HCT116 (cell line): Measurements from ENCODE around the gene ASAP2. TPM values are rescaled to one million over a fixed set of nuclear protein-coding genes. Genes with fewer than 3 reads are reported as not detected.

Source experiments
- ATAC-seq: fragments of 200-7000 bp; cut with Tn5 transposase; 2 replicates; pipeline ENCODE4 v1.9.1; 2020; ENCODE audit warnings: mild to moderate bottlenecking, moderate library complexity
- BruUV-seq: library from RNA; stranded (reverse); fragments of 400-500 nt; replicated peaks from 2 replicates; lab custom pipeline; 2021; lab: Mats Ljungman, UMichigan
- CTCF ChIA-PET: fragments of 300-600 bp; sonication (Branson Sonifier 250); formaldehyde crosslinking; loops from one replicate; lab custom pipeline; 2021; ENCODE audit warnings: antibody characterized with exemption; lab: Charles Lee
- POLR2A ChIA-PET: fragments of 300-600, 350-600 bp; sonication (Branson Sonifier 250); formaldehyde crosslinking; loops from one replicate; lab custom pipeline; 2021; ENCODE audit warnings: antibody characterized with exemption; lab: Charles Lee
- RAD21 ChIA-PET, 2 experiments: fragments of 300-600 bp; sonication (Branson Sonifier 250); formaldehyde crosslinking; loops; one replicate each; lab custom pipeline; 2023; ENCODE audit warnings: low total read pairs in 2 of 2; ENCODE audit not compliant: uncharacterized antibody in 2 of 2, unreplicated experiment in 2 of 2, low non-redundant PET in 1 of 2; lab: Charles Lee
- DNase-seq: peaks from one replicate; pipeline ENCODE4 v3.0.0-alpha.2; 2010; ENCODE audit warnings: low read depth, low spot score
- H2AFZ ChIP-seq: fragments of 200-600 bp; shearing (Covaris generic), sonication (generic); 2 replicates; pipeline ENCODE4 v1.6.1; 2017; ENCODE audit warnings: low read depth, mixed run types, mixed read lengths, antibody characterized with exemption, low read length; ENCODE audit not compliant: poor library complexity, severe bottlenecking
- H3K27ac ChIP-seq: 2 replicates; pipeline ENCODE4 v1.5.1; 2012; ENCODE audit warnings: low read depth, low read length
- H3K27me3 ChIP-seq: fragments of 200-600 bp; sonication (generic); 2 replicates; pipeline ENCODE4 v1.6.1; 2016; ENCODE audit warnings: mixed run types, low read length, mixed read lengths; ENCODE audit not compliant: insufficient read depth
- H3K36me3 ChIP-seq, 2 experiments: fragments of 200-500 bp in 1 of 2; fragments of 200-600 bp in 1 of 2; sonication (Bioruptor generic) in 1 of 2; sonication (generic) in 1 of 2; 2 replicates each; pipeline versions ENCODE4 v1.5.1 to v1.6.1; 2014 to 2016; ENCODE audit warnings: low read length in 2 of 2, inconsistent platforms in 1 of 2, mixed read lengths in 1 of 2, mixed run types in 1 of 2; ENCODE audit not compliant: insufficient read depth in 2 of 2, control insufficient read depth in 1 of 2
- H3K4me1 ChIP-seq, 2 experiments: fragments of 200-600 bp in 1 of 2; sonication (generic) in 1 of 2; 2 replicates each; pipeline versions ENCODE4 v1.5.1 to v1.6.1; 2012 to 2017; ENCODE audit warnings: low read length in 2 of 2, inconsistent platforms in 1 of 2, mild to moderate bottlenecking in 1 of 2, mixed read lengths in 1 of 2, mixed run types in 1 of 2, moderate library complexity in 1 of 2; ENCODE audit not compliant: insufficient read depth in 2 of 2, control insufficient read depth in 1 of 2
- H3K4me2 ChIP-seq: fragments of 200-600 bp; sonication (generic); 2 replicates; pipeline ENCODE4 v1.6.1; 2017; ENCODE audit warnings: mixed run types, low read length, mixed read lengths
- H3K4me3 ChIP-seq, 2 experiments: fragments of 200-600 bp in 1 of 2; sonication (generic) in 1 of 2; replicated peaks in 1 of 2; 2 replicates each; pipeline ENCODE4 v1.5.1; 2011 to 2016; ENCODE audit warnings: low read length in 2 of 2, control low read depth in 1 of 2, low read depth in 1 of 2, mild to moderate bottlenecking in 1 of 2, mixed read lengths in 1 of 2, mixed run types in 1 of 2
- H3K79me2 ChIP-seq: fragments of 200-600 bp; sonication (generic); 2 replicates; pipeline ENCODE4 v1.6.1; 2017; ENCODE audit warnings: mild to moderate bottlenecking, mixed run types, low read length, moderate library complexity, mixed read lengths; ENCODE audit not compliant: insufficient read depth
- H3K9ac ChIP-seq: fragments of 200-600 bp; sonication (generic); 2 replicates; pipeline ENCODE4 v1.6.1; 2016; ENCODE audit warnings: low read length, mixed read lengths
- H3K9me2 ChIP-seq: fragments of 200-600 bp; sonication (generic), shearing (Covaris generic); 2 replicates; pipeline ENCODE4 v1.6.1; 2017; ENCODE audit warnings: mixed run types, mild to moderate bottlenecking, moderate library complexity; ENCODE audit not compliant: insufficient read depth
- H3K9me3 ChIP-seq, 2 experiments: fragments of 200-500 bp in 1 of 2; fragments of 200-600 bp in 1 of 2; sonication (Bioruptor generic) in 1 of 2; sonication (generic) in 1 of 2; 2 replicates each; pipeline ENCODE4 v1.6.1; 2014 to 2017; ENCODE audit warnings: low read length in 2 of 2, mixed read lengths in 2 of 2, inconsistent platforms in 1 of 2, low read depth in 1 of 2, mild to moderate bottlenecking in 1 of 2, mixed run types in 1 of 2, moderate library complexity in 1 of 2; ENCODE audit not compliant: control insufficient read depth in 1 of 2, insufficient read depth in 1 of 2
- H4K20me1 ChIP-seq: fragments of 200-600 bp; sonication (generic), shearing (Covaris generic); 2 replicates; pipeline ENCODE4 v1.6.1; 2017; ENCODE audit warnings: mixed run types, mild to moderate bottlenecking, moderate library complexity; ENCODE audit not compliant: insufficient read depth
- CBX3 ChIP-seq: IDR thresholded peaks from 2 replicates; pipeline ENCODE4 v1.6.1; 2012; ENCODE audit warnings: low read depth
- CEBPB ChIP-seq: IDR thresholded peaks from 2 replicates; pipeline ENCODE4 v1.6.1; 2012; ENCODE audit warnings: low read depth
- CTCF ChIP-seq, 3 experiments: fragments of 200-600 bp in 1 of 3; sonication (generic) in 1 of 3; IDR thresholded peaks in 2 of 3; conservative IDR thresholded peaks in 1 of 3; 2 replicates each; pipeline ENCODE4 v1.5.1; 2012 to 2017; ENCODE audit warnings: low read depth in 2 of 3, low read length in 2 of 3, antibody characterized with exemption in 1 of 3, borderline replicate concordance in 1 of 3, control low read depth in 1 of 3, mild to moderate bottlenecking in 1 of 3, mixed read lengths in 1 of 3, mixed run types in 1 of 3, moderate library complexity in 1 of 3; ENCODE audit not compliant: insufficient read depth in 1 of 3
- EZH2phosphoT487 ChIP-seq: fragments of 200-600 bp; IDR thresholded peaks from 2 replicates; pipeline ENCODE4 v1.6.1; 2018; ENCODE audit warnings: antibody characterized with exemption, borderline replicate concordance
- FOSL1 ChIP-seq: IDR thresholded peaks from 2 replicates; pipeline ENCODE4 v1.6.1; 2012; ENCODE audit warnings: low read depth
- MAX ChIP-seq: IDR thresholded peaks from 2 replicates; pipeline ENCODE4 v1.6.1; 2012
- POLR2A ChIP-seq: IDR thresholded peaks from 2 replicates; pipeline ENCODE4 v1.7.0; 2011; ENCODE audit warnings: borderline replicate concordance; ENCODE audit not compliant: insufficient read depth, insufficient read length; ENCODE audit errors: extremely low read depth
- POLR2AphosphoS5 ChIP-seq: IDR thresholded peaks from 2 replicates; pipeline ENCODE4 v1.6.1; 2011; ENCODE audit warnings: mild to moderate bottlenecking, low read depth, low read length, moderate library complexity
- RAD21 ChIP-seq: IDR thresholded peaks from 2 replicates; pipeline ENCODE4 v1.6.1; 2012; ENCODE audit warnings: low read depth, mild to moderate bottlenecking
- REST ChIP-seq: IDR thresholded peaks from 2 replicates; pipeline ENCODE4 v1.6.1; 2012; ENCODE audit warnings: low read depth
- SP1 ChIP-seq: IDR thresholded peaks from 2 replicates; pipeline ENCODE4 v1.6.1; 2012; ENCODE audit warnings: low read depth
- SRF ChIP-seq: IDR thresholded peaks from 2 replicates; pipeline ENCODE4 v1.6.1; 2012; ENCODE audit warnings: low read depth
- TCF7L2 ChIP-seq: IDR thresholded peaks from 2 replicates; pipeline ENCODE4 v1.7.0; 2011; ENCODE audit warnings: borderline replicate concordance, inconsistent platforms; ENCODE audit not compliant: insufficient read depth, insufficient read length; ENCODE audit errors: extremely low read depth
- ZFX ChIP-seq: fragments of 450-650 bp; IDR thresholded peaks from 2 replicates; pipeline ENCODE4 v1.6.1; 2017
- ZNF274 ChIP-seq: fragments of 200-500 bp; sonication (Bioruptor generic); IDR thresholded peaks from 2 replicates; pipeline ENCODE4 v1.6.1; 2014; ENCODE audit warnings: mild to moderate bottlenecking, low read depth, low read length, inconsistent platforms
- intact Hi-C: fragments of 100-400 bp; cut with micrococcal nuclease; formaldehyde crosslinking; loops from 2 replicates; pipeline ENCODE4 v1.10.0; 2022
- total RNA-seq: library from RNA; stranded (reverse); gene quantifications from one replicate; pipeline ENCODE4 v1.2.1, GENCODE V29; 2021; ENCODE audit not compliant: unreplicated experiment

ASAP2 gene
- total RNA-seq, 1 experiment from 2014 or later = 16.5 TPM

GRCh38 chr2:9342659-9343058 is 136.0 kb downstream of the ASAP2 start:
- CTCF ChIA-PET = no interaction called here
- DNase-seq (no peak), ATAC-seq (no peak)
- RAD21 ChIA-PET = no interaction called here
- no peaks in the 10 kb centered on the region for H3K9me3 ChIP-seq
- no peak overlapping the region for H3K9ac ChIP-seq
- 0 out of 4 replicates have a peak, but pooled peaks cover 0 to 6% of the 10 kb centered on the region in 2 experiments for H3K36me3 ChIP-seq
- POLR2A ChIA-PET = no interaction called here
- no TSS peak for BruUV-seq
- TF ChIP-seq CBX3 = no peak
- no peak for TF ChIP-seq ZFX
- TF ChIP-seq SP1 = no peak
- no peak for TF ChIP-seq TCF7L2
- TF ChIP-seq FOSL1 = no peak
- no peak for TF ChIP-seq SRF
- TF ChIP-seq CTCF (IDR thresholded peaks at IDR 0.05 in 2 of 3, conservative IDR thresholded peaks at IDR 0.05 in 1 of 3; ENCODE audit: borderline replicate concordance in 1 of 3, insufficient read depth in 1 of 3, low read depth in 2 of 3, low read length in 2 of 3) = no peak
- no peak for TF ChIP-seq EZH2phosphoT487
- TF ChIP-seq POLR2AphosphoS5 = no peak
- no peak overlapping the region for H3K4me3 ChIP-seq
- no peak overlapping the region for H2AFZ ChIP-seq
- H4K20me1 ChIP-seq = no peaks in the 10 kb centered on the region
- H3K4me2 ChIP-seq = no peak overlapping the region
- H3K4me1 ChIP-seq = no peaks in the 10 kb centered on the region; a peak in 1 of 4 replicates
- H3K79me2 ChIP-seq = no peaks in the 10 kb centered on the region
- H3K27ac ChIP-seq = no peak overlapping the region
- no peaks in the 10 kb centered on the region for H3K9me2 ChIP-seq
- intact Hi-C loops = no loop called here
- H3K27me3 ChIP-seq = no peaks in the 10 kb centered on the region

- no peak overlapping the region for H3K4me3 ChIP-seq
- no peak overlapping the region for H3K9ac ChIP-seq
- no peaks in the 10 kb centered on the region for H4K20me1 ChIP-seq
- no peak overlapping the region for H3K4me2 ChIP-seq
- ChIA-PET CTCF (no interaction called here), RAD21 (no interaction called here), POLR2A (no interaction called here)
- no peaks in the 10 kb centered on the region for H3K9me3 ChIP-seq
- DNase-seq (no peak), ATAC-seq (no peak)
- H3K27ac ChIP-seq = no peak overlapping the region
- no peaks in the 10 kb centered on the region for H3K27me3 ChIP-seq
- BruUV-seq = no TSS peak
- H2AFZ ChIP-seq = no peak overlapping the region
- H3K79me2 ChIP-seq = no peaks in the 10 kb centered on the region
- intact Hi-C loops = no loop called here
- no peaks in the 10 kb centered on the region for H3K4me1 ChIP-seq
- 0 out of 4 replicates have a peak, but pooled peaks cover 0 to 6% of the 10 kb centered on the region in 2 experiments for H3K36me3 ChIP-seq
- no peaks in the 10 kb centered on the region for H3K9me2 ChIP-seq
- TF ChIP-seq REST (no peak), TCF7L2 (no peak), RAD21 (no peak), POLR2A (no peak), CEBPB (no peak), SRF (no peak), CBX3 (no peak), ZNF274 (no peak), POLR2AphosphoS5 (no peak), MAX (no peak)
These were observed 136.9 kb downstream of the ASAP2 start for GRCh38 chr2:9343524-9343923.
